Measurements from ENCODE around the gene SPP1.

GRCh38 chr4:87985887-87986200 lies 10.3 kb downstream of the SPP1 start:
- no peak for TF ChIP-seq TAF1 (IDR thresholded peaks at IDR 0.05; ENCODE audit: borderline replicate concordance, insufficient read depth, low read length)
- TF ChIP-seq REST (IDR thresholded peaks at IDR 0.05; ENCODE audit: insufficient read depth in 1 of 2, low read depth in 2 of 2, low read length in 2 of 2), result no peak
